HEK293 (cell line): ENCODE measurements around the gene EFEMP2.
"Not testable (repeated sequence)": the region's sequence is repeated elsewhere in the genome, so short reads cannot be mapped to it uniquely, and the experiment has no call there.

ENCODE experiments used
- CTCF ChIA-PET: fragments of 350-600 bp; formaldehyde crosslinking; extraction: SDS; loops from one replicate; lab custom pipeline; 2021; ENCODE audit warnings: antibody characterized with exemption; lab: Yijun Ruan, JAX
- POLR2A ChIA-PET: fragments of 300-600 bp; formaldehyde crosslinking; extraction: SDS; loops from one replicate; lab custom pipeline; 2020; ENCODE audit warnings: antibody characterized with exemption, inconsistent platforms; lab: Yijun Ruan, JAX
- H3K27ac ChIP-seq: fragments of 200-500 bp; sonication (Bioruptor generic); 2 replicates; pipeline ENCODE4 v1.5.1; 2014; ENCODE audit warnings: low read depth, low read length, control low read depth, inconsistent platforms; ENCODE audit errors: extremely low read depth
- H3K36me3 ChIP-seq, 2 experiments: fragments of 200-500 bp in 1 of 2; sonication (Bioruptor generic) in 1 of 2; 1 replicate in 1 of 2; 2 replicates in 1 of 2; pipeline ENCODE4 v1.5.1; 2014 to 2017; ENCODE audit warnings: inconsistent platforms in 2 of 2, low read length in 2 of 2; ENCODE audit not compliant: control insufficient read depth in 2 of 2, insufficient read depth in 1 of 2
- H3K4me1 ChIP-seq: fragments of 200-500 bp; sonication (Bioruptor generic); 2 replicates; pipeline ENCODE4 v1.5.1; 2014; ENCODE audit warnings: mild to moderate bottlenecking, low read length, inconsistent platforms; ENCODE audit not compliant: control insufficient read depth, insufficient read depth
- H3K4me3 ChIP-seq: 2 replicates; pipeline ENCODE4 v1.5.1; 2011; ENCODE audit warnings: low read depth, mild to moderate bottlenecking, control low read depth, low read length, moderate library complexity
- H3K9me3 ChIP-seq: fragments of 200-500 bp; sonication (Bioruptor generic); 2 replicates; pipeline ENCODE4 v1.5.1; 2014; ENCODE audit warnings: low read depth, low read length, inconsistent platforms; ENCODE audit not compliant: control insufficient read depth, insufficient read depth
- GLI4 ChIP-seq: fragments of 450-650 bp; formaldehyde crosslinking; IDR thresholded peaks from 2 replicates; pipeline ENCODE4 v1.5.1; 2016; ENCODE audit warnings: missing biosample characterization, missing genetic modification characterization
- MEIS1 ChIP-seq: sonication (generic); formaldehyde crosslinking; IDR thresholded peaks from 2 replicates; pipeline ENCODE4 v1.8.1; 2022; ENCODE audit warnings: missing genetic modification reagents, mild to moderate bottlenecking, borderline replicate concordance
- ZBTB10 ChIP-seq: fragments of 450-650 bp; formaldehyde crosslinking; IDR thresholded peaks from 2 replicates; pipeline ENCODE4 v1.5.1; 2016; ENCODE audit warnings: missing biosample characterization, missing genetic modification characterization
- ZBTB17 ChIP-seq: fragments of 450-650 bp; formaldehyde crosslinking; IDR thresholded peaks from 2 replicates; pipeline ENCODE4 v1.5.1; 2016; ENCODE audit warnings: missing biosample characterization, missing genetic modification characterization
- ZBTB49 ChIP-seq: fragments of 450-650 bp; formaldehyde crosslinking; IDR thresholded peaks from 2 replicates; pipeline ENCODE4 v1.5.1; 2016; ENCODE audit warnings: missing biosample characterization, missing genetic modification characterization, low read depth
- ZBTB6 ChIP-seq: fragments of 450-650 bp; formaldehyde crosslinking; IDR thresholded peaks from 2 replicates; pipeline ENCODE4 v1.5.1; 2017; ENCODE audit warnings: missing biosample characterization, missing genetic modification characterization
- ZFP3 ChIP-seq: fragments of 450-650 bp; formaldehyde crosslinking; IDR thresholded peaks from 2 replicates; pipeline ENCODE4 v1.5.1; 2016; ENCODE audit warnings: low read depth, missing biosample characterization, missing genetic modification characterization
- ZNF138 ChIP-seq: fragments of 450-650 bp; formaldehyde crosslinking; IDR thresholded peaks from 2 replicates; pipeline ENCODE4 v1.5.1; 2016; ENCODE audit warnings: missing biosample characterization, missing genetic modification characterization, borderline replicate concordance
- ZNF148 ChIP-seq: fragments of 450-650 bp; formaldehyde crosslinking; IDR thresholded peaks from 2 replicates; pipeline ENCODE4 v1.5.0; 2017; ENCODE audit warnings: missing biosample characterization, missing genetic modification characterization, borderline replicate concordance
- ZNF16 ChIP-seq: fragments of 450-650 bp; formaldehyde crosslinking; IDR thresholded peaks from 2 replicates; pipeline ENCODE4 v1.5.1; 2016; ENCODE audit warnings: low read depth, missing biosample characterization, missing genetic modification characterization
- ZNF362 ChIP-seq: fragments of 450-650 bp; formaldehyde crosslinking; IDR thresholded peaks from 2 replicates; pipeline ENCODE4 v1.5.1; 2016; ENCODE audit warnings: missing biosample characterization, missing genetic modification characterization
- ZNF398 ChIP-seq: fragments of 450-650 bp; formaldehyde crosslinking; IDR thresholded peaks from 2 replicates; pipeline ENCODE4 v1.5.1; 2017; ENCODE audit warnings: missing biosample characterization, missing genetic modification characterization
- ZNF501 ChIP-seq: fragments of 450-650 bp; formaldehyde crosslinking; IDR thresholded peaks from 2 replicates; pipeline ENCODE4 v1.5.1; 2016; ENCODE audit warnings: missing biosample characterization, missing genetic modification characterization
- ZNF624 ChIP-seq: fragments of 450-650 bp; formaldehyde crosslinking; IDR thresholded peaks from 2 replicates; pipeline ENCODE4 v1.5.1; 2017; ENCODE audit warnings: missing biosample characterization, missing genetic modification characterization
- ZNF660 ChIP-seq: fragments of 450-650 bp; IDR thresholded peaks from 2 replicates; pipeline ENCODE4 v1.5.1; 2018; ENCODE audit warnings: missing biosample characterization, mild to moderate bottlenecking, missing genetic modification characterization
- ZNF76 ChIP-seq: fragments of 450-650 bp; formaldehyde crosslinking; IDR thresholded peaks from 2 replicates; pipeline ENCODE4; 2016; ENCODE audit warnings: low read depth, missing biosample characterization, missing genetic modification characterization, borderline replicate concordance
- ZNF785 ChIP-seq: fragments of 450-650 bp; formaldehyde crosslinking; IDR thresholded peaks from 2 replicates; pipeline ENCODE4 v1.5.1; 2016; ENCODE audit warnings: missing biosample characterization, missing genetic modification characterization
- ZSCAN23 ChIP-seq: fragments of 450-650 bp; formaldehyde crosslinking; IDR thresholded peaks from 2 replicates; pipeline ENCODE4 v1.5.1; 2016; ENCODE audit warnings: missing biosample characterization, missing genetic modification characterization
- ZXDB ChIP-seq: fragments of 450-650 bp; formaldehyde crosslinking; IDR thresholded peaks from 2 replicates; pipeline ENCODE4 v1.5.1; 2016; ENCODE audit warnings: missing biosample characterization, missing genetic modification characterization

The EFEMP2 gene

GRCh38 chr11:65849366-65849765, 23.2 kb downstream of the EFEMP2 start (continued):
- TF ChIP-seq ZNF148 (tag by site-specific recombination) (no peak), ZFP3 (tag by site-specific recombination) (no peak), ZNF76 (tag by site-specific recombination) (no peak), ZNF16 (tag by site-specific recombination) (no peak), ZNF138 (tag by site-specific recombination) (no peak), ZNF660 (no peak), ZBTB17 (tag by site-specific recombination) (no peak), ZSCAN23 (tag by site-specific recombination) (no peak), ZNF624 (no peak), ZNF501 (tag by site-specific recombination) (no peak), MEIS1 (no peak)

- not testable (repeated sequence) for H3K4me1 ChIP-seq, H3K27ac ChIP-seq, H3K4me3 ChIP-seq, H3K9me3 ChIP-seq
- CTCF ChIA-PET: interaction anchor here (0.7 to 4.5 kb wide), 3 partner anchors 11 to 265 kb away, joined by 3 to 22 read pairs (median 9); partner anchors contain the start of gene MUS81
- POLR2A ChIA-PET: interaction anchor here (0.7 to 4.3 kb wide), 4 partner anchors 10 to 305 kb away, joined by 3 to 33 read pairs (median 9); partner anchors contain the start of genes CFL1 and MUS81
- H3K36me3 ChIP-seq: peaks cover 0 to 25% of the 10 kb centered on the region in 2 experiments; a peak in 1 of 3 replicates
Observed at GRCh38 chr11:65848693-65849092, 23.9 kb downstream of the EFEMP2 start.

GRCh38 chr11:65847746-65848145, 24.9 kb downstream of the EFEMP2 start:
- Histone ChIP-seq H3K9me3 (no peaks in the 10 kb centered on the region), H3K27ac (no peak overlapping the region), H3K36me3 (peaks cover 0 to 16% of the 10 kb centered on the region in 2 experiments; a peak in 1 of 3 replicates)
- POLR2A ChIA-PET: interaction anchor here (0.5 to 2.5 kb wide), 4 partner anchors 9 to 120 kb away, joined by 3 to 14 read pairs (median 4); partner anchors contain the start of gene CFL1
- TF ChIP-seq ZXDB (tag by site-specific recombination) (no peak), ZNF785 (no peak), ZNF398 (tag by site-specific recombination) (no peak), ZBTB6 (tag by site-specific recombination) (no peak), GLI4 (tag by site-specific recombination) (no peak), ZBTB10 (tag by site-specific recombination) (no peak), ZBTB49 (tag by site-specific recombination) (no peak), ZNF362 (tag by site-specific recombination) (no peak), ZNF660 (no peak)
- TF ChIP-seq, all 188 proteins: peak for 0
- no peak overlapping the region for H3K4me3 ChIP-seq
- CTCF ChIA-PET: interaction anchor here (1.2 to 1.7 kb wide), 3 partner anchors 12 to 29 kb away, joined by 3 to 7 read pairs (median 5); partner anchors contain the start of gene MUS81
- no peaks in the 10 kb centered on the region for H3K4me1 ChIP-seq
